Ramos (cell line): ENCODE results near the gene SULT1A1.
"Not testable (repeated sequence)": the region's sequence is repeated elsewhere in the genome, so short reads cannot be mapped to it uniquely, and the experiment has no call there.

Experiments used
- in situ Hi-C: fragments of 300-500 bp; cut with MboI; formaldehyde crosslinking; loops from one replicate; pipeline ENCODE4 v1.14.3; 2022; ENCODE audit warnings: low sequenced_read_pairs; ENCODE audit not compliant: unreplicated experiment

Gene SULT1A1

GRCh38 chr16:28592511-28592910 is 17.3 kb downstream of the SULT1A1 start:
- in situ Hi-C loops: no loop called here

GRCh38 chr16:28591355-28591754 is 18.5 kb downstream of the SULT1A1 start:
- in situ Hi-C loops: no loop called here

- in situ Hi-C loops: no loop called here
Observed at GRCh38 chr16:28590384-28591340, 19.2 kb downstream of the SULT1A1 start.

- in situ Hi-C loops: no loop called here
Observed at GRCh38 chr16:28589930-28590329, 19.9 kb downstream of the SULT1A1 start.

- in situ Hi-C loops: no loop called here
Observed at GRCh38 chr16:28589069-28589468, 20.8 kb downstream of the SULT1A1 start.

- in situ Hi-C loops: no loop called here
Observed at GRCh38 chr16:28587386-28587785, 22.5 kb downstream of the SULT1A1 start.

GRCh38 chr16:28586466-28586865 is 23.4 kb downstream of the SULT1A1 start:
- in situ Hi-C loops: no loop called here

- in situ Hi-C loops: no loop called here
Observed at GRCh38 chr16:28585674-28586073, 24.2 kb downstream of the SULT1A1 start.

- in situ Hi-C loops: no loop called here
Observed at GRCh38 chr16:28580726-28581315, 29.0 kb downstream of the SULT1A1 start.

- in situ Hi-C loops: no loop called here
Observed at GRCh38 chr16:28575446-28576109, 34.3 kb downstream of the SULT1A1 start.

- in situ Hi-C loops: no loop called here
Observed at GRCh38 chr16:28574925-28575324, 34.9 kb downstream of the SULT1A1 start.

GRCh38 chr16:28573738-28574718 is 35.8 kb downstream of the SULT1A1 start:
- in situ Hi-C loops: no loop called here

GRCh38 chr16:28572696-28573510 is 36.9 kb downstream of the SULT1A1 start:
- in situ Hi-C loops: no loop called here

GRCh38 chr16:28569968-28570752 is 39.7 kb downstream of the SULT1A1 start:
- in situ Hi-C loops: no loop called here

- in situ Hi-C loops: no loop called here
Observed at GRCh38 chr16:28569021-28569420, 40.8 kb downstream of the SULT1A1 start.

- in situ Hi-C loops: no loop called here
Observed at GRCh38 chr16:28567292-28567691, 42.6 kb downstream of the SULT1A1 start.

GRCh38 chr16:28566233-28566925 is 43.5 kb downstream of the SULT1A1 start:
- in situ Hi-C loops: not testable (repeated sequence)

GRCh38 chr16:28563218-28563617 is 46.6 kb downstream of the SULT1A1 start:
- in situ Hi-C loops: no loop called here
